ENCODE results near the gene ODAM.
"Not testable (repeated sequence)": the region's sequence is repeated elsewhere in the genome, so short reads cannot be mapped to it uniquely, and the experiment has no call there.

The ODAM gene

GRCh38 chr4:70191647-70192046 is 3.9 kb upstream of the ODAM start:
- no peak for DNase-seq (ENCODE audit: low read depth)
- H3K4me3 ChIP-seq (ENCODE audit: low read length), result no peak overlapping the region
- TF ChIP-seq CTCF (conservative IDR thresholded peaks at IDR 0.05; ENCODE audit: low read length), result no peak

GRCh38 chr4:70192895-70193294 is 2.6 kb upstream of the ODAM start:
- no peak for TF ChIP-seq CTCF (conservative IDR thresholded peaks at IDR 0.05; ENCODE audit: low read length)
- no peak overlapping the region for H3K4me3 ChIP-seq (ENCODE audit: low read length)
- DNase-seq (ENCODE audit: low read depth), result no peak

- no peak for DNase-seq (ENCODE audit: low read depth)
- TF ChIP-seq CTCF (conservative IDR thresholded peaks at IDR 0.05; ENCODE audit: low read length), result no peak
- no peak overlapping the region for H3K4me3 ChIP-seq (ENCODE audit: low read length)
These were observed 1.3 kb downstream of the ODAM start for GRCh38 chr4:70196857-70197256.

- DNase-seq (ENCODE audit: low read depth), result no peak
- no peak for TF ChIP-seq CTCF (conservative IDR thresholded peaks at IDR 0.05; ENCODE audit: low read length)
- no peak overlapping the region for H3K4me3 ChIP-seq (ENCODE audit: low read length)
These were observed 2.3 kb downstream of the ODAM start for GRCh38 chr4:70197842-70198241.

- no peak overlapping the region for H3K4me3 ChIP-seq (ENCODE audit: low read length)
- no peak for DNase-seq (ENCODE audit: low read depth)
- TF ChIP-seq CTCF (conservative IDR thresholded peaks at IDR 0.05; ENCODE audit: low read length), result no peak
These were observed 8.1 kb downstream of the ODAM start for GRCh38 chr4:70203601-70204000.

- H3K4me3 ChIP-seq (ENCODE audit: low read length); DNase-seq (ENCODE audit: low read depth): not testable (repeated sequence)
These were observed 17.2 kb downstream of the ODAM start for GRCh38 chr4:70212752-70213151.

- not testable (repeated sequence) for H3K4me3 ChIP-seq (ENCODE audit: low read length); DNase-seq (ENCODE audit: low read depth)
These were observed 20.6 kb downstream of the ODAM start for GRCh38 chr4:70216109-70216508.

- not testable (repeated sequence) for DNase-seq (ENCODE audit: low read depth); H3K4me3 ChIP-seq (ENCODE audit: low read length)
These were observed 21.0 kb downstream of the ODAM start for GRCh38 chr4:70216550-70216949.

GRCh38 chr4:70221389-70221788 is 25.9 kb downstream of the ODAM start:
- not testable (repeated sequence) for DNase-seq (ENCODE audit: low read depth)

GRCh38 chr4:70221818-70222217 is 26.3 kb downstream of the ODAM start:
- H3K4me3 ChIP-seq (ENCODE audit: low read length); DNase-seq (ENCODE audit: low read depth): not testable (repeated sequence)

More at GRCh38 chr4:70221389-70221788, 25.9 kb downstream of the ODAM start:
- H3K4me3 ChIP-seq (ENCODE audit: low read length), result not testable (repeated sequence)

Data from AG10803 (cell line).